T follicular helper cell (primary cell): ENCODE measurements around the gene BPIFA3.

ENCODE experiments used
- DNase-seq: peaks from one replicate; pipeline ENCODE4 v3.0.0-alpha.2; 2020; ENCODE audit warnings: low read depth

Gene BPIFA3

GRCh38 chr20:33263784-33264183 is 46.6 kb downstream of the BPIFA3 start:
- DNase-seq: no peak

- no peak for DNase-seq
These were observed 50.5 kb downstream of the BPIFA3 start for GRCh38 chr20:33267701-33268100.

GRCh38 chr20:33272155-33272873 is 55.2 kb downstream of the BPIFA3 start:
- DNase-seq: no peak

- no peak for DNase-seq
These were observed 56.1 kb downstream of the BPIFA3 start for GRCh38 chr20:33273117-33273851.

- no peak for DNase-seq
These were observed 58.1 kb downstream of the BPIFA3 start for GRCh38 chr20:33275215-33275614.

GRCh38 chr20:33275871-33276270 is 58.7 kb downstream of the BPIFA3 start:
- DNase-seq: no peak

- no peak for DNase-seq
These were observed 59.4 kb downstream of the BPIFA3 start for GRCh38 chr20:33276303-33277113.
